ENCODE measurements around the gene ABCA9. TPM values are rescaled to one million over a fixed set of nuclear protein-coding genes. Genes with fewer than 3 reads are reported as not detected.
"Not testable (repeated sequence)": the region's sequence is repeated elsewhere in the genome, so short reads cannot be mapped to it uniquely, and the experiment has no call there.

Gene ABCA9
- total RNA-seq, 1 donor from 2014 or later = 0.16 TPM

DNA sequence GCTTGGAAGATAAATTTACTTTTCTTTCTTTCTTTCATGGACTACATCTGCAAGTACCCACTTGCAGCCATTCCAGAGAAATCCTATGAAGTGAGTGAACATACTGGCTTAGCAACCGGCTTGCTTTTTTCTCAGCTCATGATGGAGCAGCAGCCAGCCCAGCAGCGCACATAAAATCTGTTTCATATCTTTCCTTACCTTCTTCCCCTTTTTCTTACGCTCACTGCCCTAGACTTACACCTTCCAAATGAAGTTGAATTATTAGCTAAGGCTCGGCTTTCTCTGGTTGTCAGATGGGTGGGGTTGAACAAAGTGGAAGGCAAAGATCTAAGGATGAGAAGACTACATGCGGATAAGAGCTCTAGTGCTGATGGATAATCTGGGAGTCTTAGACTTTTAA lies 91.6 kb downstream of the ABCA9 start:
- no peaks in the 10 kb centered on the region for H3K4me1 Mint-ChIP-seq (ENCODE audit: low read depth, unreplicated experiment)
- FAIRE-seq (no peak), DNase-seq (ENCODE audit: low read depth) (no peak)
- H3K36me3 Mint-ChIP-seq (ENCODE audit: low read depth, unreplicated experiment) = no peaks in the 10 kb centered on the region
- no peaks in the 10 kb centered on the region for H3K36me3 ChIP-seq (ENCODE audit: insufficient read depth, low read length)
- no peaks in the 10 kb centered on the region for H3K27me3 ChIP-seq (ENCODE audit: insufficient read depth, low read length)
- no peaks in the 10 kb centered on the region for H3K9me3 ChIP-seq (ENCODE audit: insufficient read depth, low read depth, low read length)
- H3K4me3 Mint-ChIP-seq (ENCODE audit: unreplicated experiment) = no peak overlapping the region
- H3K4me2 ChIP-seq (ENCODE audit: low read length) = no peak overlapping the region
- H3K79me2 ChIP-seq (ENCODE audit: insufficient read depth, low read length) = no peaks in the 10 kb centered on the region
- no peaks in the 10 kb centered on the region for H3K4me1 ChIP-seq (ENCODE audit: insufficient read depth, low read length)
- no peak overlapping the region for H3K4me3 ChIP-seq (ENCODE audit: insufficient read depth, low read depth, low read length)
- no peak overlapping the region for H3K27ac Mint-ChIP-seq (ENCODE audit: unreplicated experiment)
- no peaks in the 10 kb centered on the region for H4K20me1 ChIP-seq (ENCODE audit: insufficient read depth, low read length)
- no peaks in the 10 kb centered on the region for H3K9me3 Mint-ChIP-seq (ENCODE audit: unreplicated experiment)
- H2AFZ ChIP-seq (ENCODE audit: low read depth, low read length) = no peak overlapping the region
- no peaks in the 10 kb centered on the region for H3K27me3 Mint-ChIP-seq (ENCODE audit: low read depth, unreplicated experiment)
- no peak for TF ChIP-seq EZH2 (IDR thresholded peaks at IDR 0.05; ENCODE audit: insufficient read depth, low read length)
- TF ChIP-seq, protein P1, sequence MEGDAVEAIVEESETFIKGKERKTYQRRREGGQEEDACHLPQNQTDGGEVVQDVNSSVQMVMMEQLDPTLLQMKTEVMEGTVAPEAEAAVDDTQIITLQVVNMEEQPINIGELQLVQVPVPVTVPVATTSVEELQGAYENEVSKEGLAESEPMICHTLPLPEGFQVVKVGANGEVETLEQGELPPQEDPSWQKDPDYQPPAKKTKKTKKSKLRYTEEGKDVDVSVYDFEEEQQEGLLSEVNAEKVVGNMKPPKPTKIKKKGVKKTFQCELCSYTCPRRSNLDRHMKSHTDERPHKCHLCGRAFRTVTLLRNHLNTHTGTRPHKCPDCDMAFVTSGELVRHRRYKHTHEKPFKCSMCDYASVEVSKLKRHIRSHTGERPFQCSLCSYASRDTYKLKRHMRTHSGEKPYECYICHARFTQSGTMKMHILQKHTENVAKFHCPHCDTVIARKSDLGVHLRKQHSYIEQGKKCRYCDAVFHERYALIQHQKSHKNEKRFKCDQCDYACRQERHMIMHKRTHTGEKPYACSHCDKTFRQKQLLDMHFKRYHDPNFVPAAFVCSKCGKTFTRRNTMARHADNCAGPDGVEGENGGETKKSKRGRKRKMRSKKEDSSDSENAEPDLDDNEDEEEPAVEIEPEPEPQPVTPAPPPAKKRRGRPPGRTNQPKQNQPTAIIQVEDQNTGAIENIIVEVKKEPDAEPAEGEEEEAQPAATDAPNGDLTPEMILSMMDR (IDR thresholded peaks at IDR 0.05; ENCODE audit: insufficient read depth, low read depth, low read length) = no peak
- no peak overlapping the region for H3K9ac ChIP-seq (ENCODE audit: low read length)
- no peak overlapping the region for H3K27ac ChIP-seq (ENCODE audit: low read depth, low read length)

DNA sequence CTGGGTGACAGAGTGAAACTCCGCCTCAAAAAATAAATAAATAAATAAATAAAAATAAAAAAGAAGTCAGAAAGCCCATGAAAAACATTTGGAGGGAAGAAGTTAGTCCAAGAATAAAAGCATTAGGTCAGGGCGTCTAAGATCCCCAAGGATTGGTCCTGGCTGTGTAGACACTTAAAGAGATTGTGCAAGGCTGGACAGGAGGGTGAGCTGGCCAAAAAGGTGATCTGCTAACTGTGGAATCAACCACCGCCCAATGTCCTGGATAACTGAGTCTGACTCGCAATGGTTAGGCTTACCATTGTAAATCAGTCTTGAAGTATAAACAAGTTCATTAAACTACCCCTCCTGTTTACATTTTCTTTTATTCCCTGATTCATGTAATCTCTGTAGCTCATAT lies 96.8 kb downstream of the ABCA9 start:
- Histone ChIP-seq H4K20me1 (ENCODE audit: insufficient read depth, low read length) (no peaks in the 10 kb centered on the region), H3K9ac (ENCODE audit: low read length) (no peak overlapping the region), H3K36me3 (ENCODE audit: insufficient read depth, low read length) (no peaks in the 10 kb centered on the region), H3K79me2 (ENCODE audit: insufficient read depth, low read length) (no peaks in the 10 kb centered on the region), H3K27me3 (ENCODE audit: insufficient read depth, low read length) (no peaks in the 10 kb centered on the region), H3K4me3 (ENCODE audit: insufficient read depth, low read depth, low read length) (no peak overlapping the region), H3K27ac (ENCODE audit: low read depth, low read length) (no peak overlapping the region), H3K4me2 (ENCODE audit: low read length) (no peak overlapping the region), H3K9me3 (ENCODE audit: insufficient read depth, low read depth, low read length) (no peaks in the 10 kb centered on the region), H3K4me1 (ENCODE audit: insufficient read depth, low read length) (no peaks in the 10 kb centered on the region), H2AFZ (ENCODE audit: low read depth, low read length) (no peak overlapping the region)
- Mint-ChIP-seq H3K4me1 (ENCODE audit: low read depth, unreplicated experiment) (no peaks in the 10 kb centered on the region), H3K27ac (ENCODE audit: unreplicated experiment) (no peak overlapping the region), H3K36me3 (ENCODE audit: low read depth, unreplicated experiment) (no peaks in the 10 kb centered on the region), H3K27me3 (ENCODE audit: low read depth, unreplicated experiment) (no peaks in the 10 kb centered on the region), H3K4me3 (ENCODE audit: unreplicated experiment) (no peak overlapping the region), H3K9me3 (ENCODE audit: unreplicated experiment) (peaks cover 2% of the 10 kb centered on the region)
- FAIRE-seq = no peak
- TF ChIP-seq, protein P1 (IDR thresholded peaks at IDR 0.05; ENCODE audit: insufficient read depth, low read depth, low read length) = no peak
- no peak for DNase-seq (ENCODE audit: low read depth)

DNA sequence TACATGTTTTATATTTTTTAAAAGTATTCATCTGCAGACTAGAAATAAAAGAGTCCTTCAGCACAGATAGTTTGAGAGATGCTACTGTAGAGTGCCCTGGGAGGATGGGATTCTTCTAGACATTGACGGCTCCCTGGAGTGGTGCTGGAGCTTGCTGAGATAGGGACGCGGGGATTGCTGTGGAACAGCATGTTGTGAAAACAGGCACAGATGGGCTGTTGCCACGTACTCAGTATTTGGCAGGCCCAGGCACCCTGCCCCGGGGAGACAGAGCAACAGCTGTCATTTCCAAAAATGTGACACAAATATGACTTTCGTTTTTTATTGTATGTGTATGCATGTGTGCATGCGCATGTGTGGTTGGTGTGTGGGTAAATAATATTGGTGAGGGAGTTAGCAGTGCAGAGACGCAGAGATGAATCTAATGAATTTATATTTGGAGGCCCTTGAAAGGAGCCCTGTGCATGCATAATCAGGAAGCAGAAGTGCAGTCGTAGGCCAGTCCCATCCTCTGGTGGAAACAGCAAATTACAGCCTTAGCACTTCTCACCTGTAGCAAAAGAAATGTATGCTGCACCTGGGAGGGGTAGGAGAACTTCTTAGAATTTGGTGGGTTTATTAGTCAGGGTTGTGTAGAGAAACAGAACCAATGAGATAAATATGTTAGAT lies 99.4 kb downstream of the ABCA9 start:
- H3K36me3 Mint-ChIP-seq (ENCODE audit: low read depth, unreplicated experiment) = no peaks in the 10 kb centered on the region
- Histone ChIP-seq H3K4me1 (ENCODE audit: insufficient read depth, low read length) (no peaks in the 10 kb centered on the region), H3K27me3 (ENCODE audit: insufficient read depth, low read length) (no peaks in the 10 kb centered on the region), H3K9me3 (ENCODE audit: insufficient read depth, low read depth, low read length) (no peaks in the 10 kb centered on the region), H2AFZ (ENCODE audit: low read depth, low read length) (no peak overlapping the region), H3K27ac (ENCODE audit: low read depth, low read length) (no peak overlapping the region), H3K4me3 (ENCODE audit: insufficient read depth, low read depth, low read length) (no peak overlapping the region), H3K4me2 (ENCODE audit: low read length) (no peak overlapping the region), H3K36me3 (ENCODE audit: insufficient read depth, low read length) (no peaks in the 10 kb centered on the region), H3K9ac (ENCODE audit: low read length) (no peak overlapping the region), H4K20me1 (ENCODE audit: insufficient read depth, low read length) (no peaks in the 10 kb centered on the region), H3K79me2 (ENCODE audit: insufficient read depth, low read length) (no peaks in the 10 kb centered on the region)
- no peak overlapping the region for H3K4me3 Mint-ChIP-seq (ENCODE audit: unreplicated experiment)
- no peak for TF ChIP-seq EZH2 (IDR thresholded peaks at IDR 0.05; ENCODE audit: insufficient read depth, low read length)
- TF ChIP-seq, protein P1 (IDR thresholded peaks at IDR 0.05; ENCODE audit: insufficient read depth, low read depth, low read length) = no peak
- H3K9me3 Mint-ChIP-seq (ENCODE audit: unreplicated experiment) = peaks cover 2% of the 10 kb centered on the region
- no peaks in the 10 kb centered on the region for H3K4me1 Mint-ChIP-seq (ENCODE audit: low read depth, unreplicated experiment)
- H3K27ac Mint-ChIP-seq (ENCODE audit: unreplicated experiment) = no peak overlapping the region
- FAIRE-seq = no peak
- no peak for DNase-seq (ENCODE audit: low read depth)
- H3K27me3 Mint-ChIP-seq (ENCODE audit: low read depth, unreplicated experiment) = no peaks in the 10 kb centered on the region

DNA sequence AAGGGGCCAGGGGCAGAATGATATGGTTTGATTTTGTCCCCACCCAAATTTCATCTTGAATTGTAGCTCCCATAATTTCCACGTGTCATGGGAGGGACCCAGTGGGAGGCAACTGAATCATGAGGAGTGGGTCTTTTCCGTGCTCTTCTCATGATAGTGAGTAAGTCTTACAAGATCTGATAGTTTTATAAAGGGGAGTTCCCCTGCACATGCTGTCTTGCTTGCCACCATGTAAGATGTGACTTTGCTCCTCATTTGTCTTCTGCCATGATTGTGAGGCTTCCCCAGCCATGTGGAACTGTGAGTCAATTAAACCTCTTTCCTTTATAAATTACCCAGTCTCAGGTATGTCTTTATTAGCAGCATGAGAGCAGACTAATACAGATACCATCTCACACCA lies 101.6 kb downstream of the ABCA9 start:
- not testable (repeated sequence) for FAIRE-seq; H3K4me2 ChIP-seq (ENCODE audit: low read length); H3K4me1 ChIP-seq (ENCODE audit: insufficient read depth, low read length); H3K79me2 ChIP-seq (ENCODE audit: insufficient read depth, low read length); H4K20me1 ChIP-seq (ENCODE audit: insufficient read depth, low read length); H3K36me3 ChIP-seq (ENCODE audit: insufficient read depth, low read length); H3K4me1 Mint-ChIP-seq (ENCODE audit: low read depth, unreplicated experiment); H2AFZ ChIP-seq (ENCODE audit: low read depth, low read length); H3K9ac ChIP-seq (ENCODE audit: low read length); H3K9me3 Mint-ChIP-seq (ENCODE audit: unreplicated experiment); H3K27ac ChIP-seq (ENCODE audit: low read depth, low read length); H3K9me3 ChIP-seq (ENCODE audit: insufficient read depth, low read depth, low read length); H3K27me3 ChIP-seq (ENCODE audit: insufficient read depth, low read length); H3K4me3 Mint-ChIP-seq (ENCODE audit: unreplicated experiment); H3K4me3 ChIP-seq (ENCODE audit: insufficient read depth, low read depth, low read length); H3K36me3 Mint-ChIP-seq (ENCODE audit: low read depth, unreplicated experiment); H3K27me3 Mint-ChIP-seq (ENCODE audit: low read depth, unreplicated experiment); DNase-seq (ENCODE audit: low read depth); H3K27ac Mint-ChIP-seq (ENCODE audit: unreplicated experiment)
